HG03097 (cell line): Measurements from ENCODE around the gene NHSL2.

Source experiments
- ATAC-seq: cut with Tn5 transposase; IDR thresholded peaks from one replicate; pipeline ENCODE4 v1.9.1; 2021; ENCODE audit not compliant: unreplicated experiment, low FRiP score

Gene NHSL2

DNA sequence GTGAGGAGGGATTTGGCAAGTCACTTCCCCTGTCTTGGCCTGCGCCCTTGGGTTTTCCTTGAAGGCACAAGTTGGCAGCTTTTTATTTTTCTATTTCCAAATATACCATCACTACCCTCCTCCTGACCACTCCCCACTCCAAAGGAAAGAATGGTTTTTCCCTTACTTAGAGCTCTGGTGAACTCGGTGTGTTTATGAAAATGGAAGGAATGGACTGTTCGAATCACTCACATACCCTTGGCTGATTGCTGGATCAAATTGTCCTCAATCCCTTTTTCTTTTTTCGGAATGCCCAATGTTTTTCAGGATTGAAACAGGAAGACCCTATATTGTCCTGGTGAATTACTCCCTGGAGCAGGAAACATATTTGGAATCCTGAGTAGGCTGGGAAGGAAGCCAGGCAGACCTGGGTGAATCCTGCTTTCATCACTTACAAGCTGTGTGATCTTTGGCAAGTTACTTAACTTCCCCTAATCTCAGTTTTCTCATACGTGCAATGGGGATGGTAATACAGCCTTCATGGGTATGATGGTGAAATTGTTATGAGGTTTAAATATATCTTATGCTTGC, 150.4 kb downstream of the NHSL2 start:
- ATAC-seq: no peak

DNA sequence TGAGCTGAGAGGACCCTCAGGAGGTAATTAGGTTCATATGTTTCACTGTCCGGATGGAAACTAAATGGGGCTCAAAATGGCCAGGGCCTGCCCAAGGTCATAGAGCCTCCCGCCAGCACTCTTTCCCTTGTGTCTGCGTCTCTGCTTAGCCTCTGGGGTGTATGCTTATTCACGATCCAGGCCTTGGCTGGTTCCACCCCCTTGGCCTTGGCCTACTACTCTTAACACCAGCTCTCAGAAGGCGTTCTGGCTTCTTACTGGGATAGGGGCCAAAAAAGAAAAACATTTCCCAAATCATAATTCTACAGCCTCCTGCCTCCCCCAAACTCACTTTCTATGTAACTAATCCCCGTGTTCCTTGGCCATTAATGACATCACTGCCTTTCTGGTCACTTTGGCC, 152.3 kb downstream of the NHSL2 start:
- ATAC-seq: no peak

GRCh38 chrX:72069350-72070160, 158.9 kb downstream of the NHSL2 start:
- ATAC-seq: no peak

GRCh38 chrX:72071213-72071612, 160.6 kb downstream of the NHSL2 start:
- no peak for ATAC-seq

DNA sequence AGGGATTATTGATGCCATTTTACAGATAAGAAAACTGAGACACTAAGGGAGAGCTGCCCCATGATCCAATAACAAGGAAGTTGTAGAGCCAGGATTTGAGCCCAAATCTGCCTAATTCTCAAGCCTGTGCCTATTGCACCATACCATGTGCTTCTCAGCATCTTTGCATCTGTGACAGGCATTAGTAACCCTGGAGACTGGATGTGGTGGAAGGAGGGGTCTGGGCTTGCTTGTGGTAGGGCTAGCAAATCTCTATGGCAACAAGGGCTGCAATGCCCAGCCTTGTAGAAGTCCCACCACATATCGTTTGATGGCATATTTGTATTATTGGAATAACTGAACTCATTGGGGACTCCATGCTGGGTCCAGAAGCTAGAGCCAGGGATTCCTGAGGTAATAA, 163.0 kb downstream of the NHSL2 start:
- no peak for ATAC-seq

DNA sequence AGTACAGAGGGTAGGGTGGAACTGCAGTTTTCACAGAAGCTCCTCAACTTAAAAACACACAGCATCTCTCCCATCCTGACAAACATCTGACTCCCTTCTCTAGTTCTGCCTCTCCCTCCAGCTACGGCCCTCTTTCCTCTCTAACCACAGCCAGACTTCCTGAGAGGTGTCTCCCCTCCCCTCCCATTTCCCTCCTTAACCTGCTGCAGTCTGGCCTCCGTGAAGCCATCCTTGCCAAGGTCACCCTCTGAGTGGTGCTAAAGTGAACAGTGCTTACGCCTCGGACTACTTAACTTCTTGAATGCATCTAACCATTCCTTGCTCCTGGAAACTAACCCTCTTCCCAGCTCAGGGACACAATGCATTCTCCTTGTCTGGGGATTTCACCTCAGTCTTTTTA, 167.8 kb downstream of the NHSL2 start:
- ATAC-seq: no peak

GRCh38 chrX:72079607-72080006, 169.0 kb downstream of the NHSL2 start:
- no peak for ATAC-seq

DNA sequence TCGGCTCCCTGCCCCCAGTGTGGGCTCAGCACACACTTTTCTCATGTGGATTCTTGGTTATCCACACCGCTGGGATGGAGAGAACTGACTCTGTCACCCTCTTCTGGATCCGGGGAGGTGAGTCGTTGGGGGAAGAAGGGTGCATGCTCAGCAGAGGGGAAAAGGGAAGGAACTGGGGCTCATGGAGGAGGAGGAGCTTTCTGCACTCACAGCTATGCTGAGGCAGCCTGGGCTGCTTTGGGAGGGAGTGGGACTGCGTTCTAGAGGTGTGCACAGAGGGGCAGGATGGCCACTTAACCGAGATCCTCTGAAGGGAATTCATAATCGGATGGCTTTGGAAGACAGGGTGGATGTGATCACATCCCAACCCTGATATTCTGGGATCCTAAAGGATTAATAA, 169.5 kb downstream of the NHSL2 start:
- no peak for ATAC-seq

GRCh38 chrX:72080800-72081199, 170.2 kb downstream of the NHSL2 start:
- no peak for ATAC-seq

GRCh38 chrX:72081605-72082320, 171.1 kb downstream of the NHSL2 start:
- ATAC-seq: no peak

- ATAC-seq: no peak
Measured at GRCh38 chrX:72083291-72083690, 172.6 kb downstream of the NHSL2 start.

DNA sequence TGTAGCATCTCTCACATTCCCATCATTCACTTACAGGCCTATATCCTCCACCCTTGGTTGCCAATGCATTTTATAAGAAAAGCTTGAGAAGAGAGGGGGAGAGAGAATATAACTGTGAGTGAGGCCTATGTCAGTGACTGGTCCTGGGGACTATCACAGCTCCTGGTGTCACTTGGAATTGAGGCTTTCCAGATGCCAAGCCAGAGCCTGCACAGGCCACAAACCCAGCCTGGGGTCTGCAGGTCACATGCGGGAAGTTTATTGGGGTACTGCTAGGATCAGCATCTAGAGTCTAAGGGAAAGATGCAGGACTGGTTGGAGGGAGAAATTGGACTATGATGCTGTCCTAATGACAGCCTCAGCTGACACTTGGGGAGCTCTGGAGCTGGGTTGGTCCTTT, 173.5 kb downstream of the NHSL2 start:
- no peak for ATAC-seq

DNA sequence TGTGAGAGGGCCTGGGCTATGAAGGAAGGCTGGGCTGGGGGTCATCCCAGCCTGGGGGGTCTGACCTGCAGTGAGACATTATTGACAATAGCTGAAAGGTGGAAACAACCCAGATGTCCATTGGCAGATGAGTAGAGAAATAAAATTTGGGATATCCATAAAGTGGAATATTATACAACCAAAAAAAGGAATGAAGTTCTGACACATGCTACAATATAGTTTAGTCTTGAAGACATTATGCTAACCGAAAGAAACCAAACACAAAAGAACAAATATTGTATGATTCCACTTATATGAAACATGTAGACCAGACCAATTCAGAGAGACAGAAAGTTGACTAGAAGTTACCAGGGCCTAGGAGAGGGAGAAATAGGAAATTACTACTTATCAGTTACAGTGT, 176.3 kb downstream of the NHSL2 start:
- no peak for ATAC-seq

DNA sequence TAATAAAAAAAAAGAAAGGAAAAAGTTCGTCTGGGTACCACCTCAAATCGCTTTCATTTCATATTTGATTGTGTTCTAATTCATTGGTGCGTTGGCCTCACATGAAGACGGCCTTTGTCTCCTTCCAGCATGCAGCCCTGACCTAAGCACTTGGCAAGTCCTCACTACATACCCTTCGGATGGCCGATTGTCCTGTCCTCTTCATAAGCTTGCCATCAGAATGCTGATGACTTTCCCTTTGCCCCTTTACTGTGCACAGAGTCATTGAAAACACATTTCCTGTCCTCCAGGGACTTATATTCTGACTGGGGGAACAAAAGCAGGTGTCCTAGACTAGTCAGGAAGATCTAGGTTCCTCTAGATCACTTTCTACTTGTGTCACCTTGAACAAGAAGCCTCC, 178.1 kb downstream of the NHSL2 start:
- no peak for ATAC-seq

DNA sequence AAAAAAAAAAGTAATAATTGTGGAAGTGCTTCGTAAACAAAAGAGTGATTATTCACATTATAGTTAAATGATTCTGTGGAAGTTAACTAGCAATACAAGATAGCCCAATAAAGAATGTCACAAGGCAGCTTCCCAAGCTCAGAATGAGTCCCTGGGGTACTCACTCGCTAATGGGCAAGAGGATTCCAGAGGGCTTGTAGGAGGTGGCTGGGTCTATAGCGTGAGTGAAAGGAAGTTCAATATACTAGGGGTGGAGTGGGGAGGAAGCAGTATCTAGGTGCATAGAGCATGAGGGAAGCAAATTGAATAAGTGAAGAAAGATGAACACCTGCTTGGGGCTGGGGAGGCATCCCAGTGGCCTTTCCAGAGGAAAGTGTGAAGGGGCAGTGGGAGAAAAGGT, 178.6 kb downstream of the NHSL2 start:
- no peak for ATAC-seq

- ATAC-seq: no peak
Measured at GRCh38 chrX:72094894-72095293, 184.2 kb downstream of the NHSL2 start.

- no peak for ATAC-seq
Measured at GRCh38 chrX:72095370-72095769, 184.7 kb downstream of the NHSL2 start.

- ATAC-seq: no peak
Measured at GRCh38 chrX:72097098-72097497, 186.5 kb downstream of the NHSL2 start.

DNA sequence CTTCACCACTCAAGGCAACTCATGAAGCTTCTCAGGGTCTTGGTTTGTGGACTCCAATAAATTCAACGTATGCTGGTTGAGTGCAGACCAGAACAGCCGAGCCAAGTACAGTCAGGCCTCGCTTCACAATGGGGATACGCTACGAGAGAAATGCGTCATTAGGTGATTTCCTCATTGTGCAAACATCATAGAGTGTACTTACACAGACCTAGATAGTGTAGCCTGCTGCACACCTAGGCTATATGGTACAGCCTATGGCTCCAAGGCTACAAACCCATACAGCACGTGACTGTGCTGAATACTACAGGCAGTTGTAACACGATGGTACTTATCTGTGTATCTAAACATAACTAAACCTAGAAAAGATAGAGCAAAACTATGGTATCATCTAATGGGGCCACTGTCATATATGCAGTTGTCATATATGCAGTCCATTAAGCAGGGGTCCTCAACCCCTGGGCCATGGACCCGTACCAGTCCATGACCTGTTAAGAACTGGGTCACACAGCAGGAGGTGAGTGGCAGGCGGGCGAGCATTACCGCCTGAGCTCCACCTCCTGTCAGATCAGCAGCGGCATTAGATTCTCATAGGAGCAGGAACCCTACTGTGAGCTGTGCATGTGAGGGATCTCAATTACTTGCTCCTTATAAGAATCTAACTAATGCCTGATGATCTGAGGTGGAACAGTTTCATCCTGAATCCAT, 189.6 kb downstream of the NHSL2 start:
- peak; percentile 1 for ATAC-seq

GRCh38 chrX:72100824-72101351, 190.2 kb downstream of the NHSL2 start:
- ATAC-seq: peak; percentile 78

- ATAC-seq: no peak
Measured at GRCh38 chrX:72101597-72102037, 191.0 kb downstream of the NHSL2 start.
